ENCODE measurements around the gene PTPRG. TPM values are rescaled to one million over a fixed set of nuclear protein-coding genes. Genes with fewer than 3 reads are reported as not detected.

The PTPRG gene
- total and polyA plus RNA-seq, 2 experiments from 2014 or later, result 11.5 to 39.6 TPM

GRCh38 chr3:61865466-61866152 lies 304.2 kb downstream of the PTPRG start:
- Histone ChIP-seq H3K27ac (no peak overlapping the region), H3F3A (ENCODE audit: insufficient read depth) (no peaks in the 10 kb centered on the region), H3K27me3 (replicated peaks; ENCODE audit: insufficient read depth) (no peaks in the 10 kb centered on the region), H2AFZ (no peak overlapping the region), H3K4me2 (ENCODE audit: unreplicated experiment) (no peak overlapping the region), H3K9ac (no peak overlapping the region), H3K4me1 (ENCODE audit: insufficient read depth) (0 out of 2 replicates have a peak, but pooled peaks cover 4% of the 10 kb centered on the region), H3K9me2 (ENCODE audit: insufficient read depth) (no peaks in the 10 kb centered on the region), H3K36me3 (ENCODE audit: low read depth) (no peaks in the 10 kb centered on the region), H4K20me1 (ENCODE audit: insufficient read depth) (no peaks in the 10 kb centered on the region), H3K9me3 (ENCODE audit: low read depth) (no peaks in the 10 kb centered on the region), H3K4me3 (no peak overlapping the region), H3K79me2 (ENCODE audit: insufficient read depth) (no peaks in the 10 kb centered on the region)
- WGBS, 2 experiments (ENCODE audit: low coverage in 1 of 2, low lambda C conversion rate in 2 of 2, missing lambda C conversion rate in 2 of 2), result 92 to 94% methylated on average over 6 of the region's 6 CpGs
- DNase-seq, result no peak
- in situ Hi-C loops (cut with MboI), result no loop called here
- no peak for TF ChIP-seq EZH2phosphoT487 (IDR thresholded peaks at IDR 0.05; ENCODE audit: insufficient read depth, low read depth)
- no peak for TF ChIP-seq EZH2 (IDR thresholded peaks at IDR 0.05; ENCODE audit: insufficient read depth, poor library complexity, severe bottlenecking)

- no peaks in the 10 kb centered on the region for H3K9me3 ChIP-seq (ENCODE audit: low read depth)
- H3K79me2 ChIP-seq (ENCODE audit: insufficient read depth), result no peaks in the 10 kb centered on the region
- no peaks in the 10 kb centered on the region for H3K36me3 ChIP-seq (ENCODE audit: low read depth)
- DNase-seq, result no peak
- H3K9ac ChIP-seq, result no peak overlapping the region
- no peaks in the 10 kb centered on the region for H4K20me1 ChIP-seq (ENCODE audit: insufficient read depth)
- H3K27ac ChIP-seq, result no peak overlapping the region
- WGBS, 2 experiments (ENCODE audit: low coverage in 1 of 2, low lambda C conversion rate in 2 of 2, missing lambda C conversion rate in 2 of 2), result 90 to 91% methylated on average over 2 of the region's 2 CpGs
- no peaks in the 10 kb centered on the region for H3K27me3 ChIP-seq (replicated peaks; ENCODE audit: insufficient read depth)
- in situ Hi-C loops (cut with MboI), result no loop called here
- no peaks in the 10 kb centered on the region for H3F3A ChIP-seq (ENCODE audit: insufficient read depth)
- no peak overlapping the region for H3K4me2 ChIP-seq (ENCODE audit: unreplicated experiment)
- 0 out of 2 replicates have a peak, but pooled peaks cover 4% of the 10 kb centered on the region for H3K4me1 ChIP-seq (ENCODE audit: insufficient read depth)
- H2AFZ ChIP-seq, result no peak overlapping the region
- no peak overlapping the region for H3K4me3 ChIP-seq
- TF ChIP-seq EZH2 (IDR thresholded peaks at IDR 0.05; ENCODE audit: insufficient read depth, poor library complexity, severe bottlenecking) (no peak), EZH2phosphoT487 (IDR thresholded peaks at IDR 0.05; ENCODE audit: insufficient read depth, low read depth) (no peak)
- H3K9me2 ChIP-seq (ENCODE audit: insufficient read depth), result no peaks in the 10 kb centered on the region
Observed at GRCh38 chr3:61866153-61866542, 304.8 kb downstream of the PTPRG start.

GRCh38 chr3:61866961-61867461 lies 305.6 kb downstream of the PTPRG start:
- Histone ChIP-seq H3K4me2 (ENCODE audit: unreplicated experiment) (no peak overlapping the region), H3K4me3 (no peak overlapping the region), H3K4me1 (ENCODE audit: insufficient read depth) (0 out of 2 replicates have a peak, but pooled peaks cover 4% of the 10 kb centered on the region), H3K36me3 (ENCODE audit: low read depth) (no peaks in the 10 kb centered on the region), H3K9me2 (ENCODE audit: insufficient read depth) (no peaks in the 10 kb centered on the region), H2AFZ (no peak overlapping the region), H3K9ac (no peak overlapping the region), H4K20me1 (ENCODE audit: insufficient read depth) (no peaks in the 10 kb centered on the region), H3K27ac (no peak overlapping the region), H3K9me3 (ENCODE audit: low read depth) (no peaks in the 10 kb centered on the region), H3K79me2 (ENCODE audit: insufficient read depth) (no peaks in the 10 kb centered on the region), H3K27me3 (replicated peaks; ENCODE audit: insufficient read depth) (no peaks in the 10 kb centered on the region), H3F3A (ENCODE audit: insufficient read depth) (no peaks in the 10 kb centered on the region)
- WGBS, 2 experiments (ENCODE audit: low coverage in 1 of 2, low lambda C conversion rate in 2 of 2, missing lambda C conversion rate in 2 of 2), result 86 to 90% methylated on average over 7 of the region's 7 CpGs
- DNase-seq, result no peak
- in situ Hi-C loops (cut with MboI), result no loop called here
- TF ChIP-seq EZH2 (IDR thresholded peaks at IDR 0.05; ENCODE audit: insufficient read depth, poor library complexity, severe bottlenecking) (no peak), EZH2phosphoT487 (IDR thresholded peaks at IDR 0.05; ENCODE audit: insufficient read depth, low read depth) (no peak)

GRCh38 chr3:61868499-61868898 lies 307.1 kb downstream of the PTPRG start:
- in situ Hi-C loops (cut with MboI), result no loop called here
- Histone ChIP-seq H3F3A (ENCODE audit: insufficient read depth) (no peaks in the 10 kb centered on the region), H3K9ac (no peak overlapping the region), H3K79me2 (ENCODE audit: insufficient read depth) (0 out of 2 replicates have a peak, but pooled peaks cover under 1% of the 10 kb centered on the region), H3K27me3 (replicated peaks; ENCODE audit: insufficient read depth) (no peaks in the 10 kb centered on the region), H2AFZ (no peak overlapping the region), H3K4me2 (ENCODE audit: unreplicated experiment) (no peak overlapping the region), H3K9me3 (ENCODE audit: low read depth) (no peaks in the 10 kb centered on the region), H3K4me1 (ENCODE audit: insufficient read depth) (0 out of 2 replicates have a peak, but pooled peaks cover 4% of the 10 kb centered on the region), H3K27ac (no peak overlapping the region), H4K20me1 (ENCODE audit: insufficient read depth) (no peaks in the 10 kb centered on the region), H3K9me2 (ENCODE audit: insufficient read depth) (no peaks in the 10 kb centered on the region), H3K4me3 (no peak overlapping the region), H3K36me3 (ENCODE audit: low read depth) (no peaks in the 10 kb centered on the region)
- no peak for TF ChIP-seq EZH2phosphoT487 (IDR thresholded peaks at IDR 0.05; ENCODE audit: insufficient read depth, low read depth)
- TF ChIP-seq EZH2 (IDR thresholded peaks at IDR 0.05; ENCODE audit: insufficient read depth, poor library complexity, severe bottlenecking), result no peak
- DNase-seq, result no peak
- WGBS, 2 experiments (ENCODE audit: low coverage in 1 of 2, low lambda C conversion rate in 2 of 2, missing lambda C conversion rate in 2 of 2), result 95% methylated on average over 1 of the region's 1 CpG

Measured in GM23248 (cell line).